Body of pancreas (tissue), 4 donors: ENCODE measurements around the gene HAVCR2. TPM values are rescaled to one million over a fixed set of nuclear protein-coding genes. Genes with fewer than 3 reads are reported as not detected.

ENCODE experiments used
- ATAC-seq: fragments of 150-250 bp; one replicate; pipeline ENCODE4 v1.9.1; 2016
- DNase-seq, 4 donors: peaks; one replicate each; pipeline ENCODE4 v3.0.0-alpha.2; 2019
- H3K27ac ChIP-seq, 4 donors: fragments of 200-600 bp; sonication (generic); 1 replicate in 3 of 4; 2 replicates in 1 of 4; pipeline versions ENCODE4 v1.5.1 to v1.6.1; 2016 to 2019; ENCODE audit warnings: mild to moderate bottlenecking in 1 of 4, mixed read lengths in 1 of 4, moderate library complexity in 1 of 4
- H3K27me3 ChIP-seq, 2 donors: fragments of 200-600 bp; sonication (generic); one replicate each; pipeline ENCODE4 v1.6.0; 2016; ENCODE audit warnings: mild to moderate bottlenecking in 1 of 2
- H3K36me3 ChIP-seq, 2 donors: fragments of 200-600 bp; sonication (generic); replicated peaks in 1 of 2; 2 replicates each; pipeline ENCODE4 v1.5.1; 2016; ENCODE audit warnings: low read depth in 2 of 2; ENCODE audit not compliant: insufficient read depth in 1 of 2
- H3K4me1 ChIP-seq: fragments of 200-600 bp; sonication (generic); one replicate; pipeline ENCODE4 v1.6.0; 2016
- H3K4me3 ChIP-seq, 2 donors: fragments of 200-600 bp; sonication (generic); 1 replicate in 1 of 2; 2 replicates in 1 of 2; pipeline ENCODE4 v1.5.1; 2016 to 2019
- H3K9me3 ChIP-seq, 3 donors: fragments of 200-600 bp; sonication (generic); 1 replicate in 2 of 3; 2 replicates in 1 of 3; pipeline ENCODE4 v1.5.1; 2016
- POLR2A ChIP-seq, 3 donors: fragments of 450-650 bp; IDR thresholded peaks; one replicate each; pipeline ENCODE4 v1.6.1; 2016; ENCODE audit warnings: antibody characterized with exemption in 3 of 3, mild to moderate bottlenecking in 2 of 3
- WGBS, 2 donors: methylation state at CpG; one replicate each; pipeline ENCODE4 v1.1.5; 2017; 5-methylcytosine and 5-hydroxymethylcytosine counted together
- intact Hi-C: fragments of 100-400 bp; cut with DNase I; formaldehyde crosslinking; loops from one replicate; pipeline ENCODE4 v1.15.1; 2023
- total RNA-seq, 2 donors: library from RNA; depleted of rRNA; stranded (reverse); fragments of >200 nt; gene quantifications; one replicate each; pipeline ENCODE4 v1.1.0, GENCODE V29; 2016
- TF ChIP-seq, protein P1 (sequence below), 7 experiments: fragments of 450-650 bp in 4 of 7; fragments of 200-600 bp in 3 of 7; sonication (generic) in 3 of 7; IDR thresholded peaks; one replicate each; pipeline ENCODE4 v1.5.1; 2016 to 2019; ENCODE audit warnings: antibody characterized with exemption in 7 of 7

Gene HAVCR2
- total RNA-seq, 2 donors from 2014 or later, result 2.3 to 12.2 TPM

DNA sequence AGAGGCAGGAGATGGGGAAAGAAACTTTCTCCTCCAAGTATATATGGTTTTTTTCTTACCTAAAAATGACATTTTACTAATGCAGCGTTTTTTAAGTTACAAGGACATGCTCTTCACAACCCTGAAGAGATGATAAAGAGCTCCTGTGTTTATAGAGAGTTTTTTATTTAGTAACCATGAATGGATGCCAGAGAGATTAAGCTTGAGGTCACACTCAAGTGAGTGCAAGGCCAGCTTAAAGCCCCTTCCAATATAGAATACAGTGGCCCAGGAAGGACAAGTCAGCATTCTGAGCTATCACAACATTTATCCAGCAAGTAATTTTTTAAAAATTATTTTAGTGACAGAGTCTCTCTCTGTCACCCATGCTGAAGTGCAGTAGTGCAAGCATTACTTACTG, 6.7 kb upstream of the HAVCR2 start:
- Histone ChIP-seq H3K9me3 (no peaks in the 10 kb centered on the region), H3K27me3 (no peaks in the 10 kb centered on the region), H3K36me3 (no peaks in the 10 kb centered on the region), H3K4me1 (no peaks in the 10 kb centered on the region), H3K4me3 (no peak overlapping the region), H3K27ac (no peak overlapping the region)
- TF ChIP-seq, protein P1, sequence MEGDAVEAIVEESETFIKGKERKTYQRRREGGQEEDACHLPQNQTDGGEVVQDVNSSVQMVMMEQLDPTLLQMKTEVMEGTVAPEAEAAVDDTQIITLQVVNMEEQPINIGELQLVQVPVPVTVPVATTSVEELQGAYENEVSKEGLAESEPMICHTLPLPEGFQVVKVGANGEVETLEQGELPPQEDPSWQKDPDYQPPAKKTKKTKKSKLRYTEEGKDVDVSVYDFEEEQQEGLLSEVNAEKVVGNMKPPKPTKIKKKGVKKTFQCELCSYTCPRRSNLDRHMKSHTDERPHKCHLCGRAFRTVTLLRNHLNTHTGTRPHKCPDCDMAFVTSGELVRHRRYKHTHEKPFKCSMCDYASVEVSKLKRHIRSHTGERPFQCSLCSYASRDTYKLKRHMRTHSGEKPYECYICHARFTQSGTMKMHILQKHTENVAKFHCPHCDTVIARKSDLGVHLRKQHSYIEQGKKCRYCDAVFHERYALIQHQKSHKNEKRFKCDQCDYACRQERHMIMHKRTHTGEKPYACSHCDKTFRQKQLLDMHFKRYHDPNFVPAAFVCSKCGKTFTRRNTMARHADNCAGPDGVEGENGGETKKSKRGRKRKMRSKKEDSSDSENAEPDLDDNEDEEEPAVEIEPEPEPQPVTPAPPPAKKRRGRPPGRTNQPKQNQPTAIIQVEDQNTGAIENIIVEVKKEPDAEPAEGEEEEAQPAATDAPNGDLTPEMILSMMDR (IDR thresholded peaks at IDR 0.05), result no peak
- 20 to 34% methylated on average over 1 of the region's 1 CpG for WGBS, 2 donors
- no peak for DNase-seq
- no peak for ATAC-seq
- intact Hi-C loops, result no loop called here

DNA sequence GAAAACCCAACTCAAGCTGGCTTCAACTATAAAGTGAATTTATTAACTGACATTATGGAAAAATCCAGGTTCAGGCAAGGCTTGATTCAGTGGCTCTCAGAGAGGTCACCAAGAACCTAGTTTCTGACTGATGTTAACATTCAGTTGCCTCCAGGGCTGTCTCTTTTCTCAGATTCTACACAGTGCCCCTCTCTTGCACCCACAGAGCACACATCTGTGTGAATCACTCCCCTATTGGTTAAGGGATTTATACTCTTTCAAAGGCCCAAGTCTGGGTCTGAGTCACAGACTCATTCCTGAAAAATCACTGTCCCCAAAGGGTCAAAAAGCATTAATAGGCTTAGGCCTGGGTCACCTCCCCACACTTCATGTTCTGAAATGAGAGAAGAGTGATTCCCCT, 6.2 kb upstream of the HAVCR2 start:
- Histone ChIP-seq H3K36me3 (no peaks in the 10 kb centered on the region), H3K27ac (no peak overlapping the region), H3K27me3 (no peaks in the 10 kb centered on the region), H3K9me3 (no peaks in the 10 kb centered on the region), H3K4me3 (no peak overlapping the region), H3K4me1 (no peaks in the 10 kb centered on the region)
- no peak for DNase-seq
- intact Hi-C loops, result no loop called here
- ATAC-seq, result no peak
- no peak for TF ChIP-seq POLR2A (IDR thresholded peaks at IDR 0.05)
- TF ChIP-seq, protein P1 (IDR thresholded peaks at IDR 0.05), result no peak

DNA sequence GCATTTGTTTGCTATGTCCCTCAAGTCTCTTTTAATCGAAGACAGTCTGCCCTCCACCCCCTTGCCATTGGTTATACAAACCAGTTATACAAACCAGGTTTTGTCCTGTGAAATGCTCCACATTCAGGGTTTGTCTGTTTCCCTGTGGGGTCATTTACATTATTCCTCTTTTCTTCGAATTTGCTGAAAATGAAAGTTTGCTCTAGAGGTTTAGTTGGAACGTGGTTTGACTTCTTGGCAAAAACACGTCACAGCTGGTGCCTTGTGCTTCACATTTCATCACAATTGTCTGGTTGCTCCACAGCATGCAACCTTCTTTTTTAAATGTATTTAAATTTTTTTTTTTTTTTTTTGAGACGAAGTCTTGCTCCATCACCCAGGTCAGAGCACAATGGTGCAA, 4.2 kb upstream of the HAVCR2 start:
- ATAC-seq (no peak), DNase-seq (peak in 1 of 4 donors; percentile 42)
- intact Hi-C loops, result no loop called here
- 55 to 71% methylated on average over 5 of the region's 5 CpGs for WGBS, 2 donors
- H3K27me3 ChIP-seq, result no peaks in the 10 kb centered on the region
- H3K9me3 ChIP-seq, result no peaks in the 10 kb centered on the region
- no peak overlapping the region for H3K27ac ChIP-seq
- TF ChIP-seq, protein P1 (IDR thresholded peaks at IDR 0.05), result no peak
- TF ChIP-seq POLR2A (IDR thresholded peaks at IDR 0.05), result no peak
- no peaks in the 10 kb centered on the region for H3K4me1 ChIP-seq
- H3K36me3 ChIP-seq, result no peaks in the 10 kb centered on the region
- no peak overlapping the region for H3K4me3 ChIP-seq

DNA sequence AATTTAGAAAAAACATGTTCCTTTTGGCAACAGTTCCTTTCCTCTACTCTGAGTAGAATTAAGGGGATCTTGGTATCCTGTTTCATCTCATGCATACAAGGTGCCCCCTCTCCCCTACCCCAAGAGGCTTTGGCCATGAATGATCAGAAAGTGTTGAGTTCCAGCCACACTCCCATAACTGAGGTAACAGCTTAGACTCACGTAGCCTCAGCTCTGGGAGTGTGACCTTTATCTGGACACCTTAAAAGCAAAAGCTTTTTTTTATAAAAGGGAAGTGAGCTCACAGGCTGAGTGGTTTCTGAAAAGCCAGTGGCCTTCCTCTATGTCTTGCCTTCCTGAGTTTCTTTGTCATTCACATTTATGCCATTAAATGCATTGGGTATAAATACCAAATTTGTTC, 900 bp upstream of the HAVCR2 start:
- intact Hi-C loops, result no loop called here
- WGBS, 2 donors, result 63 to 67% methylated on average over 1 of the region's 1 CpG
- Histone ChIP-seq H3K4me1 (no peaks in the 10 kb centered on the region), H3K27ac (peak overlapping the region in 1 of 4 donors; percentile 71), H3K36me3 (no peaks in the 10 kb centered on the region), H3K9me3 (no peaks in the 10 kb centered on the region), H3K4me3 (no peak overlapping the region), H3K27me3 (no peaks in the 10 kb centered on the region)
- DNase-seq (peak in 1 of 4 donors; percentile 7), ATAC-seq (no peak)
- TF ChIP-seq, protein P1 (IDR thresholded peaks at IDR 0.05), result no peak
- TF ChIP-seq POLR2A (IDR thresholded peaks at IDR 0.05), result no peak

DNA sequence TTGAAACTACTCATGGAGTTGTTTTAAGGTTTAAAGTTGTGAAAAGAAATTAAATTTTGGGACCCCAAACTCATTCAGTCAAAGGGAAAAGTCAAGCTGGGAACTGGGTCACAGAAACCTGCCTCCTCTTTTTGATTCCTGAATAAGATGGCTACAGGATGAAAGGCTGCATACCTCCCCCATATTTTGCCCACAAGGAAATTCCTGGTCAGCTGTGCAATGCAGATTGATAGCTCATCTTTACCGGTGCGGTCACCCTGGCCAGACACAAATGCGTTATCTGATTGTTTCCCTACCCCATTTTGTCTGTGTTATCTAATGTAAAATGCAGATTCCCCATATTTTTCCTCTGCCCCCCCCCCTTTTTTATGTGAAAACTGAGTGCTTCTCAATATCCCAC, 1.3 kb downstream of the HAVCR2 start:
- no peak for TF ChIP-seq POLR2A (IDR thresholded peaks at IDR 0.05)
- TF ChIP-seq, protein P1 (IDR thresholded peaks at IDR 0.05), result no peak
- intact Hi-C loops, result no loop called here

More for the DNA sequence above, 1.3 kb downstream of the HAVCR2 start:
- Histone ChIP-seq H3K27ac (peak overlapping the region in 1 of 4 donors; percentile 59), H3K4me3 (no peak overlapping the region), H3K36me3 (no peaks in the 10 kb centered on the region), H3K4me1 (no peaks in the 10 kb centered on the region), H3K27me3 (no peaks in the 10 kb centered on the region), H3K9me3 (no peaks in the 10 kb centered on the region)
- WGBS, 2 donors, result 66 to 69% methylated on average over 3 of the region's 3 CpGs
- ATAC-seq, result no peak
- no peak for DNase-seq
